ENCODE results near the gene FFAR4. TPM values are rescaled to one million over a fixed set of nuclear protein-coding genes. Genes with fewer than 3 reads are reported as not detected.
A peak's percentile ranks its signal among the peaks of the same experiment; 100 is the strongest.
"Not testable (repeated sequence)": the region's sequence is repeated elsewhere in the genome, so short reads cannot be mapped to it uniquely, and the experiment has no call there.

The FFAR4 gene
- under 1 TPM; 0.11 to 0.49 (median 0.19) TPM for total RNA-seq
- 0.14 TPM for polyA plus RNA-seq
- long read RNA-seq, donor 1, partial matches to known transcripts = 0 of 1 reads
- long read RNA-seq, donor 1, other reads (novel, unspliced or antisense) = 0 of 1 reads
- long read RNA-seq, donor 2 = 0 reads
- long read RNA-seq, donor 3, partial matches to known transcripts = 0 of 1 reads
- long read RNA-seq, donor 3, other reads (novel, unspliced or antisense) = 0 of 1 reads
- long read RNA-seq, donor 4 = 0 reads

DNA sequence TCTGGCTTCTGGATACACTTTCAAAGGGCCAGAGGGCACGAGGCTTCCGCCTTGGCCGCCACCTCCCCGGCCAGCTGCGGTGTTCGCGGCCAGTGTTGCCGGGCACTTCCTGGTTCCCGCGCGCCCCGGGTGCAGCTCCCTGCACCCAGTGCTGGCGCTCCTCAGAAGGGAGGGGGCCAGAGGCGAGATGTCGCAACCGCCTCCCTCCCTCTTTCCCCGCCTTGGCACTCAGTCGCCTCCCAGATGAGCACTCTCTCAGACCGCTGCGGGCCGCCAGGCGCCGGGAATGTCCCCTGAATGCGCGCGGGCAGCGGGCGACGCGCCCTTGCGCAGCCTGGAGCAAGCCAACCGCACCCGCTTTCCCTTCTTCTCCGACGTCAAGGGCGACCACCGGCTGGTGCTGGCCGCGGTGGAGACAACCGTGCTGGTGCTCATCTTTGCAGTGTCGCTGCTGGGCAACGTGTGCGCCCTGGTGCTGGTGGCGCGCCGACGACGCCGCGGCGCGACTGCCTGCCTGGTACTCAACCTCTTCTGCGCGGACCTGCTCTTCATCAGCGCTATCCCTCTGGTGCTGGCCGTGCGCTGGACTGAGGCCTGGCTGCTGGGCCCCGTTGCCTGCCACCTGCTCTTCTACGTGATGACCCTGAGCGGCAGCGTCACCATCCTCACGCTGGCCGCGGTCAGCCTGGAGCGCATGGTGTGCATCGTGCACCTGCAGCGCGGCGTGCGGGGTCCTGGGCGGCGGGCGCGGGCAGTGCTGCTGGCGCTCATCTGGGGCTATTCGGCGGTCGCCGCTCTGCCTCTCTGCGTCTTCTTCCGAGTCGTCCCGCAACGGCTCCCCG lies at the start of gene FFAR4:
FFAR4 (plus strand) TSS at position 231 of the 842 bp plus-strand sequence; CDS start at position 287, 56 bp downstream.
- DNase-seq = peak; percentile 54 to 85 (median 81)
- intact Hi-C loops (cut with DNase I) = no loop called here
- Histone ChIP-seq H3K9me3 (ENCODE audit: control insufficient read depth, low read length) (no peaks in the 10 kb centered on the region), H3K27me3 (ENCODE audit: control insufficient read depth, insufficient read depth) (peaks cover 2% of the 10 kb centered on the region), H3K4me3 (ENCODE audit: low read length) (peak within 1 kb of the TSS; percentile 4), H3K4me1 (ENCODE audit: control insufficient read depth, insufficient read depth, low read length) (no peaks in the 10 kb centered on the region), H3K27ac (ENCODE audit: low read length) (no peak within 1 kb of the TSS)
- 1% methylated on average over 85 of the region's 85 CpGs for WGBS
- ATAC-seq = peak; percentile 61 to 84

DNA sequence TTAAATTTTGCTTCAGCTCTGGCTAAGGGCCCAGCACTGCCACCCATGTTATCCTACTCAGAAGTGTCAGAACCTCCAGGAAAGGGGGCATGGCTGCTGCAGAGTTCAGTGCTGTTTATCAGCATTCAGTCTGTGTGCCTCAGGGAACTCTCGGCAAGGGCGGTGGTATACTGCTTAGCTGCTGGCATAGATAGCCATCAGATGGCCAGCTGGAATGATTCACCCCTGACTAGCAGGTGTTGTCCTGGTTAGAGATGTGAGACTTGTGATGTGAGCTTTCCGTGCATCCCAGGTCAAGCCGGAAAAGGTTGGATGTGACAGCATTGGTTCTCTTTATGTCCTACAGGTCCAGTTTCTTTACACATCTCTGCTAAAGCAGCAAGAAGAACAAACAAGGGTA lies 47.9 kb upstream of the FFAR4 start:
- Histone ChIP-seq H3K4me1 (ENCODE audit: control insufficient read depth, insufficient read depth, low read length) (no peaks in the 10 kb centered on the region), H3K9me3 (ENCODE audit: control insufficient read depth, low read length) (no peaks in the 10 kb centered on the region), H3K4me3 (ENCODE audit: low read length) (no peak overlapping the region), H3K27me3 (ENCODE audit: control insufficient read depth, insufficient read depth) (no peaks in the 10 kb centered on the region), H3K27ac (ENCODE audit: low read length) (no peak overlapping the region)
- 96% methylated on average over 4 of the region's 4 CpGs for WGBS
- ATAC-seq (no peak), DNase-seq (no peak)
- intact Hi-C loops (cut with DNase I) = no loop called here

DNA sequence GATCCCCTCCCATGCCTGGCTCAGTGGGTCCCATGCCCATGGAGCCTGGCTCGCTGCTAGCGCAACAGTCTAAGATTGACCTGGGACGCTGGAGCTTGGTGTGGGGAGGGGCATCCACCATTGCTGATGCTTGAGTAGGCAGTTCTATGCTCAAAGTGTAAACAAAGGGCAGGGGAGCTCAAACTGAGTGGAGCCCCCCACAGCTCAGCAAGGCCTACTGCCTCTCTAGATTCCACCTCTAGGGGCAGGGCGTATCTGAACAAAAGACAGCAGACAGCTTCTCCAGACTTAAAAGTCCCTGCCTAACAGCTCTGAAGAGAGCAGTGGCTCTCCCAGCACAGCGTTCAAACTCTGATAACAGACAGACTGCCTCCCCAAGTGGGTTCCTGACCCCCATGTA lies 31.2 kb upstream of the FFAR4 start:
- Histone ChIP-seq H3K9me3 (ENCODE audit: control insufficient read depth, low read length) (no peaks in the 10 kb centered on the region), H3K4me3 (ENCODE audit: low read length) (no peak overlapping the region), H3K4me1 (ENCODE audit: control insufficient read depth, insufficient read depth, low read length) (no peaks in the 10 kb centered on the region), H3K27ac (ENCODE audit: low read length) (no peak overlapping the region), H3K27me3 (ENCODE audit: control insufficient read depth, insufficient read depth) (no peaks in the 10 kb centered on the region)
- WGBS = 86% methylated on average over 5 of the region's 5 CpGs
- intact Hi-C loops (cut with DNase I) = no loop called here
- DNase-seq (no peak), ATAC-seq (no peak)

GRCh38 chr10:93540871-93541270 lies 25.6 kb upstream of the FFAR4 start:
- not testable (repeated sequence) for H3K4me1 ChIP-seq (ENCODE audit: control insufficient read depth, insufficient read depth, low read length); H3K27me3 ChIP-seq (ENCODE audit: control insufficient read depth, insufficient read depth); ATAC-seq; DNase-seq; H3K27ac ChIP-seq (ENCODE audit: low read length); H3K4me3 ChIP-seq (ENCODE audit: low read length); H3K9me3 ChIP-seq (ENCODE audit: control insufficient read depth, low read length)
- intact Hi-C loops (cut with DNase I) = loop anchor here in 1 of 4 donors (5.0 to 10.0 kb wide), 2 partner anchors 136 to 274 kb away; no protein-coding TSS in a partner anchor
- WGBS = 97% methylated on average over 4 of the region's 4 CpGs

- H3K27ac ChIP-seq (ENCODE audit: low read length) = no peak overlapping the region
- peak; percentile 93 to 96 for ATAC-seq
- WGBS = 54% methylated on average over 23 of the region's 23 CpGs
- H3K4me3 ChIP-seq (ENCODE audit: low read length) = peak overlapping the region; percentile 44
- no peaks in the 10 kb centered on the region for H3K9me3 ChIP-seq (ENCODE audit: control insufficient read depth, low read length)
- H3K4me1 ChIP-seq (ENCODE audit: control insufficient read depth, insufficient read depth, low read length) = no peaks in the 10 kb centered on the region
- peak; percentile 50 to 80 (median 74) for DNase-seq
- intact Hi-C loops (cut with DNase I) = loop anchor here in 1 of 4 donors (5.0 to 10.0 kb wide), 2 partner anchors 136 to 273 kb away; no protein-coding TSS in a partner anchor
- H3K27me3 ChIP-seq (ENCODE audit: control insufficient read depth, insufficient read depth) = no peaks in the 10 kb centered on the region
These were observed 24.8 kb upstream of the FFAR4 start for GRCh38 chr10:93541402-93542357.

GRCh38 chr10:93542358-93542791 lies 24.1 kb upstream of the FFAR4 start:
- intact Hi-C loops (cut with DNase I) = loop anchor here in 1 of 4 donors (5.0 to 10.0 kb wide), 2 partner anchors 135 to 272 kb away; no protein-coding TSS in a partner anchor
- H3K27ac ChIP-seq (ENCODE audit: low read length) = no peak overlapping the region

GRCh38 chr10:93546995-93547394 lies 19.5 kb upstream of the FFAR4 start:
- intact Hi-C loops (cut with DNase I) = loop anchor here in 1 of 4 donors (10.0 kb wide), 1 partner anchor 268 kb away; no protein-coding TSS in a partner anchor
- WGBS = 88% methylated on average over 8 of the region's 8 CpGs
- DNase-seq; H3K4me1 ChIP-seq (ENCODE audit: control insufficient read depth, insufficient read depth, low read length); H3K9me3 ChIP-seq (ENCODE audit: control insufficient read depth, low read length); ATAC-seq; H3K27me3 ChIP-seq (ENCODE audit: control insufficient read depth, insufficient read depth); H3K4me3 ChIP-seq (ENCODE audit: low read length); H3K27ac ChIP-seq (ENCODE audit: low read length): not testable (repeated sequence)

More at GRCh38 chr10:93542358-93542791, 24.1 kb upstream of the FFAR4 start:
- peak; percentile 69 to 88 (median 81) for DNase-seq
- Histone ChIP-seq H3K4me3 (ENCODE audit: low read length) (peak overlapping the region; percentile 44), H3K4me1 (ENCODE audit: control insufficient read depth, insufficient read depth, low read length) (no peaks in the 10 kb centered on the region), H3K27me3 (ENCODE audit: control insufficient read depth, insufficient read depth) (no peaks in the 10 kb centered on the region), H3K9me3 (ENCODE audit: control insufficient read depth, low read length) (no peaks in the 10 kb centered on the region)
- ATAC-seq = peak; percentile 94 to 95
- WGBS = 4% methylated on average over 10 of the region's 10 CpGs

GRCh38 chr10:93547522-93547921 lies 18.9 kb upstream of the FFAR4 start:
- H3K4me3 ChIP-seq (ENCODE audit: low read length) = no peak overlapping the region
- H3K27me3 ChIP-seq (ENCODE audit: control insufficient read depth, insufficient read depth) = no peaks in the 10 kb centered on the region
- H3K9me3 ChIP-seq (ENCODE audit: control insufficient read depth, low read length) = no peaks in the 10 kb centered on the region
- no peak for ATAC-seq
- no peaks in the 10 kb centered on the region for H3K4me1 ChIP-seq (ENCODE audit: control insufficient read depth, insufficient read depth, low read length)
- H3K27ac ChIP-seq (ENCODE audit: low read length) = no peak overlapping the region
- intact Hi-C loops (cut with DNase I) = loop anchor here in 1 of 4 donors (10.0 kb wide), 1 partner anchor 267 kb away; no protein-coding TSS in a partner anchor
- DNase-seq = no peak

- no peak for ATAC-seq
- no peaks in the 10 kb centered on the region for H3K9me3 ChIP-seq (ENCODE audit: control insufficient read depth, low read length)
- no peak for DNase-seq
- H3K4me3 ChIP-seq (ENCODE audit: low read length) = no peak overlapping the region
- intact Hi-C loops (cut with DNase I) = loop anchor here in 1 of 4 donors (10.0 kb wide), 1 partner anchor 266 kb away; no protein-coding TSS in a partner anchor
- H3K27me3 ChIP-seq (ENCODE audit: control insufficient read depth, insufficient read depth) = no peaks in the 10 kb centered on the region
- 92% methylated on average over 5 of the region's 5 CpGs for WGBS
- no peaks in the 10 kb centered on the region for H3K4me1 ChIP-seq (ENCODE audit: control insufficient read depth, insufficient read depth, low read length)
- H3K27ac ChIP-seq (ENCODE audit: low read length) = no peak overlapping the region
These were observed 17.9 kb upstream of the FFAR4 start for GRCh38 chr10:93548376-93549071.

GRCh38 chr10:93550606-93551005 lies 15.9 kb upstream of the FFAR4 start:
- DNase-seq (no peak), ATAC-seq (no peak)
- H3K27ac ChIP-seq (ENCODE audit: low read length) = no peak overlapping the region
- H3K27me3 ChIP-seq (ENCODE audit: control insufficient read depth, insufficient read depth) = no peaks in the 10 kb centered on the region
- no peak overlapping the region for H3K4me3 ChIP-seq (ENCODE audit: low read length)
- H3K4me1 ChIP-seq (ENCODE audit: control insufficient read depth, insufficient read depth, low read length) = no peaks in the 10 kb centered on the region
- intact Hi-C loops (cut with DNase I) = loop anchor here in 3 of 4 donors (5.0 to 10.0 kb wide), 3 partner anchors 124 to 134 kb away; no protein-coding TSS in a partner anchor
- no peaks in the 10 kb centered on the region for H3K9me3 ChIP-seq (ENCODE audit: control insufficient read depth, low read length)
- WGBS = 84% methylated on average over 4 of the region's 4 CpGs
